GM18498 (cell line): ENCODE data around the gene CCL4L2.
"Not testable (repeated sequence)": the region's sequence is repeated elsewhere in the genome, so short reads cannot be mapped to it uniquely, and the experiment has no call there.

Source experiments
- ATAC-seq: cut with Tn5 transposase; IDR thresholded peaks from one replicate; pipeline ENCODE4 v1.9.1; 2021; ENCODE audit warnings: mild to moderate bottlenecking, moderate library complexity; ENCODE audit not compliant: unreplicated experiment

The CCL4L2 gene

DNA sequence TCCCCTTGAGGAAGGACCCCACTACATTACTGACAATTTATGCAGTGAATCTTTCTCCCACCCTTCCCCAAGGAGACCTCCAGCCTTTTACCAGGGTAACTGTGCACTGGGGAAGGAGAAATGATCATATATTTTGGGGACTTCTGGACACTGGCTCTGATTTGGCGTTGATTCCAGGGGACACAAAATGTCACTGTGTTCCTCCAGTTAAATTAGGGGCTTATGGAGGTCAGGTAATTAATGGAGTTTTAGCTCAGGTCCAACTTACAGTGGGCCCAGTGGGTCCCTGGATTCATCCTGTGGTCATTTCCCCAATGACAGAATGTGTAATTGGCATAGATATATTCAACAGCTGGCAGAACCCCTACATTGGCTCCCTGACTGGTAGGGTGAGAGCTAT is 8.7 kb downstream of the CCL4L2 start:
- ATAC-seq: not testable (repeated sequence)

DNA sequence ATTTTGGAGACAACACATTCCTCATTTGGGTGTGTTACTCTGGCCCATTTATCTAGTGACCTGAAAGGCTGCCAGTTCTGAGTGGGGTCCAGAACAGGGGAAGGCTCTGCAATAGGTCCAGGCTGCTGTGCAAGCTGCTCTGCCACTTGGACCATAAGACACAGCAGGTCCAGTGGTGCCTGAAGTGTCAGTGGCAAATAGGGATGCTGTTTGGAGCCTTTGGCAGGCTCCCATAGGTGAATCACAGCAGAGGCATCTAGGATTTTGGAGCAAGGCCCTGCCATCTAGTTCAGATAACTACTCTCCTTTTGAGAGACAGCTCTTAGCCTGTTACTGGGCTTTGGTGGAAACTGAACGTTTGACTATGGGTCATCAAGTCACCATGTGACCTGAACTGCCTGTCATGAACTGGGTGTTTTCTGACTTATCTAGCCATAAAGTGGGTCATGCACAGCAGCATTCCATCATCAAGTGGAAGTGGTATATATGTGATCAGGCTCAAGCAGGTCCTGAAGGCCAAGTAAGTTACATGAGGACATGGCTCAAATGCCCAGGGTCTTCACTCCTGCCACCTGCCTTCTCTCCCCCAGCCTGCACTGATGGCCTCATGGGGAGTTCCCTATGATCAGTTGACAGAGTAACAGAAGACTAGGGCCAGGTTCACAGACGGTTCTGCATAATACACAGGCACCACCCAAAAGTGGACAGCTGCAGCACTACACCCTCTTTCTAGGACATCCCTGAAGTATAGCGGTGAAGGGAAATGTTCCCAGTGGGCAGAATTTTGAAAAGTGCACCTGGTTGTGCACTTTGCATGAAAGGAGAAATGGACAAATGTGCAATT is 10.1 kb downstream of the CCL4L2 start:
- not testable (repeated sequence) for ATAC-seq

DNA sequence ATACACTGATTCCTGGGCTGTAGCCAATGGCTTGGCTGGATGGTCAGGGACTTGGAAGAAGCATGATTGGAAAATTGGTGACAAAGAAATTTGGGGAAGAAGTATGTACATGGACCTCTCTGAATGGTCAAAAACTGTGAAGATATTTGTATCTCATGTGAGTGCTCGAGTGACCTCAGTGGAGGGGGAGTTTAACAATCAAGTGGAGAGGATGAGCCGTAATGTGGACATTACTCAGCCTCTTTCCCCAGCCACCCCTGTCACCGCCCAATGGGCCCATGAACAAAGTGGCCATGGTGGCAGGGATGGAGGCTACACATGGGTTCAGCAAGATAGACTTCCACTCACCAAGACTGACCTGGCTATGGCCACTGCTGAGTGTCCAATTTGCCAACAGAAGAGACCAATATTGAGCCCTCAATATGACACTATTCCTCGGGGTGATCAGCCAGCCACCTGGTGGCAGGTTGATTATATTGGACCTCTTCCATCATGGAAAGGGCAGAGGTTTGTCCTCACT is 10.8 kb downstream of the CCL4L2 start:
- ATAC-seq: not testable (repeated sequence)

DNA sequence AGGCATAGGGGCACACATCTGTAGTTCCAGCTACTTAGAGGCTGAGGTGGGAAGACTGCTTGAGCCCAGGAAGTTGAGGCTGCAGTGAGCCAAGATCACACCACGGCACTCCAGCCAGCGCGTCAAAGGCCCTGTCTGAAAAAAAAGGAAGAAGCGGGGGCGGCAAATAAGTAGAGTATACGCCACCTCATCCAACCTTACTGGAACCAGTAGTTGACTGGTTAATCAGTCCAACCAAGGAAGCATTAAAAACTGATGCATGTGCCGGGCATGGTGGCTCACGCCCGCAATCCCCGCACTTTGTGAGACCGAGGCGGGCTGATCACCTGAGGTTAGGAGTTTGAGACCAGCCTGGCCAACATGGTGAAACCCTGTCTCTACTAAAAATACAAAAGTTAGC is 12.1 kb downstream of the CCL4L2 start:
- ATAC-seq: not testable (repeated sequence)

DNA sequence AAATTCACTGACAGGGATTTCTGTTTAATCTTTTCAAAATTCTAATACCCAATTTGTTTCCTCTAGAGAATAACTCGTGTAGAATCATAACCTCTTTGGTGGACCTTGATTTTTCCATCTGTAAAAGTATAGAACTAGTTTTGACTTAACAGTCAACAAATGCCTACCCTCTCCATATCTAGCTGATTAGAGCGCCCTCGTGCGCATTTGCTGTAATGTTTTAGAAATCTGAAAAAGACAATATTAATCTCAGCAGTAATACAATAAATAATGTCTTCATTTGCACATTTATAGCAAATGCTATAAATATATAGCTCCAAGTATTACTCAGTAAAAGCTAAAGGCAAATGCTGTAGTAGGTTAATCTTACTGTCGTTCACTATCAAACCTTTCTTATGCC is 18.8 kb downstream of the CCL4L2 start:
- not testable (repeated sequence) for ATAC-seq

DNA sequence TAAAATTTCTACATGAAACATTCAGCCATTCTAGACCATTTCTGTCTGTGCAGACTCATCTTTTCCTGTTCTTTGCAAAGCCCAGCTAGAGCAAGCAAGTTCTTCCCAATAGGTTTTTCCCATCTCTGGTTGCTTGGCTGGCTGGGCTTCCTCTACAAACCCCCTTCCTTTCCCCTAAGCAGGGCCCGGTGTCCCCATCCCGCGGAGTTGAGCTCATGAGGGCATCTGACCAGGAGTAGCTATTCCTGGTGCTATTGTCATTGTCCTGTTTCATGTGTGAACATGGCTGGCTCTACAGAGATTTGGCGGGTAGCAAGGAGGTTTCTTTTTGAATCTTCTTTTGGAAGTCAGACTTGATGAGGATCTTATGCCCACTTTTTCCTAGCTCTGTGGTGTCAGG is 31.2 kb downstream of the CCL4L2 start:
- ATAC-seq: not testable (repeated sequence)
